HK-2 (cell line): Measurements from ENCODE around the gene EPHB2.
A peak's percentile ranks its signal among the peaks of the same experiment; 100 is the strongest.
"Not testable (repeated sequence)": the region's sequence is repeated elsewhere in the genome, so short reads cannot be mapped to it uniquely, and the experiment has no call there.

Source experiments
- DNase-seq: peaks from one replicate; pipeline ENCODE4 v3.0.0-alpha.2; 2018; ENCODE audit not compliant: unreplicated experiment

EPHB2 gene

GRCh38 chr1:22818061-22818770, 107.6 kb downstream of the EPHB2 start:
- DNase-seq, result no peak

GRCh38 chr1:22819361-22819760, 108.7 kb downstream of the EPHB2 start:
- DNase-seq, result no peak

GRCh38 chr1:22821027-22821426, 110.4 kb downstream of the EPHB2 start:
- DNase-seq, result no peak

DNA sequence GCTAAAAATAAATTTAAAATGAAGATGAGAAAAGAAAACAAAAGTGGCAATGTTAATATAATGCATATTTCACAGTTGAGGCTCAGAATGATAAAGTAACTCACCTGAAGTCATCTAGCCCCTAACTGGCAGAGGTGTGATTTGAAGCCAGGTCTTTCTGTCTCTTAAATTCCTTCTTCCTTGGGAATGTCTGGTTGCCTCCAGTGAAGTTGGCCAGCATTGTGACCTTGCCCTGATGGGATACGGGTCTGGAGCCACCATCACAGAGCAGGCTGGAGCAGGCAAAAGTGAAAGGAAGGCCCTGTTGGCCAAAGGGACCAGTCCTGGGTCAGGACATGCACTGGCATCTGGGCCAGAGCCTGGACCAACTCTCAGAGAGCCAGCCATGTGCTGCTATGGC, 111.7 kb downstream of the EPHB2 start:
- no peak for DNase-seq

- no peak for DNase-seq
These were observed 113.8 kb downstream of the EPHB2 start for GRCh38 chr1:22824466-22824865.

DNA sequence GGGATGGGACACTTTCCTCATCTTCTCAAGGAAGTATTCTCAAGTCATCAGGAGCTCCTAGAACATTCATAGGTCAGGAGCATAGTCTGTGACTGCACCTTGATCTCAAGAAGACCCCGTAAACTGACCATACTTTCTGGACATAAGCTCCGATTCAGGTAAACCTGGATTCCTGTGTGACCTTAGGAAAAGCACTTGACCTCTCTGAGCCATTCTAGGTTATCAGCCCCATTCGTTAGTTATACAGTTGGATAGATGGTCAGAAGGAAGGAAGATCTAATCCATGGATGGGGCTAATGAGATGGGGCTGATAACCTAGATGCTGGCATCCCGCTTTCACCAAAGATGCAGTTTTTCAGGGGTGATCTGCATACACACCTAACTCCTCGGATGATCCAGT, 114.3 kb downstream of the EPHB2 start:
- DNase-seq, result no peak

GRCh38 chr1:22825486-22826189, 115.0 kb downstream of the EPHB2 start:
- DNase-seq, result no peak

GRCh38 chr1:22826604-22827580, 116.3 kb downstream of the EPHB2 start:
- no peak for DNase-seq

GRCh38 chr1:22827666-22828483, 117.2 kb downstream of the EPHB2 start:
- no peak for DNase-seq

DNA sequence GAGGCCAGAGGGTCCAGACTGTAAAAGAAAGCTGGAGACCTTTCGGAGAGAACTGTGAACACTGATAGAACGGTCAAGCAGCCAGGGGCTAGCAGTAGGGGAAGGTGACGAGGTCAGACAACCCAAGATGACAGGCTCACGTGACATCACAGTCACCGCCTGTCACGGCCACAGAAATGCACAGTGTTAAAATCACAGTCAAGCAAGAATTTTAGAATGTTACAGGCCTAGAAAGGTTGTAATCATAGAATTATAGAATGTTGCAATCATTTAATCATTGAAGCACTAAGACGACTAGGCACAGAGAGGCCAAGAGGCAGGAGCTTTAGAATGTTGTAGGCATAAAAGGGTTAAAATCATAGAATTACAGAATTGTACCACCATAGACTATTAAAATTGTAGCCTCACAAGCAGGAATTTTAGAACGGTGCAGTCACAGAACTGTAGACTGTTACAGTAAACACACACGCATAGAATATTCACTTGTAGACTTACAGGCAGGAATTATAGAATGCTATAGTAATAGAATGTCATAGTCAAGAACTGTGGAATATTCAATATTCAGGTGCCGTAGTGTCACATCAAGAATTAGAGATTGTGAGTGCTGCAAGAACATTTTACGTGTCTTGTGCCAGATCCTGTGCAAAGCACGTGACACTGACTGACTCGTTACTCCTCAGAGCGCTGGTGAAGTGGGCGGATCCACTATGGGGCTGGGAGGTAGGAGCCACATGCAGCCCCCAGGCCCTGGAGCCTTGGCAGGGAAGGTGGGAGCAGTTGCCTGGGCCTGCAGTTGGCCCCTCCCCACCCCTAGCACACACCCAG, 118.1 kb downstream of the EPHB2 start:
- no peak for DNase-seq

DNA sequence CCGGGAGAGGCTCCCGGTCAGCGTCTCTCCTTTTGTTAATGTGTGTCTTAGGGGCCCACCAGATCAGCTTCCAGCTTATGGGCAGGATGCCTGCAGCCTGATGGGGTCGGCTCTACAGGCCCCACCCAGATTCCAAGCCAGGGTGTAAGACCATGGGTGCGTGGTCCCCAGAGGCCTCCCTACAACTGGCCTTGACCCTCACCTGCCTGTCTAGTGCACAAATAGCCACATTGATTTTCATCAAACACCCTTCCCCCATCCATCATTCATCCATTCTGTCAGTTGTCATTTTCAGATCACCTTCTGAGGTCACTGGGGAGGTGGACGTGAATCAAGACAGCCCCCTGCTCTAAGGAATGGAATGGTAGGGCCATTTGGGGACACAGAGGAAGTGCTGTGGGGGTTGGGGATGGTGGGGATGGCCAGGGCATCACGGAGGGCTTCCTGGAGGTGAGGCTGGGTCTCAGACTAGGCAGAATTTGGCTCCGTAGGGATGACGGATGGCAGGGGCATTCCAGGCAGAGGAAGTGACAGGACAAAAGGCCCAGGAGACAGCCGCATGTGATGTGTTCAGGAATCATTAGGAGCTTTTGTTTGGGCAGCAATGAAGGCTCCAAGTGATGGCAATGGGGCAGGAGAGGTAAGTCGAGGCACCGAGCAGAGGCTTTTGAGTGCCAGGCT, 118.8 kb downstream of the EPHB2 start:
- DNase-seq, result no peak

- DNase-seq, result no peak
These were observed 119.5 kb downstream of the EPHB2 start for GRCh38 chr1:22830041-22830566.

GRCh38 chr1:22830757-22831340, 120.2 kb downstream of the EPHB2 start:
- no peak for DNase-seq

- DNase-seq, result peak; percentile 82
These were observed 121.2 kb downstream of the EPHB2 start for GRCh38 chr1:22831729-22832413.

- DNase-seq, result peak; percentile 51
These were observed 121.8 kb downstream of the EPHB2 start for GRCh38 chr1:22832414-22832786.

DNA sequence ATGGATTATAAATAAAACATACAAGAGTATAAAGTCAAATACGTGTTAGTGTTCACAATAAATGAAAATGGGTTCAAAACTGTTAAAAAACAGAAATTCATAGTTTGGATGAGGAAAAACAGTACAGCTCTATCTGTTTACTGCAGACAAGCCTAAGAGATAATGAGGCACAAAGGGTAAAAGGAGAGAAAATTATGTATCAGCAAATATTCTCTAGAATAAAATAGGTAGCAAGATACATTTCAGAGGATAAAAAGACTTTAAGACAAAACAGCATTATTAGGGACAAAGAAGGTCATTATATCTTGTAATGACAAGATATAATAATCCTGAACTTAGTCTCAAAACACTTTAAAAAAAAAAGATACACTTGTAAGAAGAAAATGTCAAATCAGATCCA, 123.1 kb downstream of the EPHB2 start:
- no peak for DNase-seq

GRCh38 chr1:22834420-22834819, 123.8 kb downstream of the EPHB2 start:
- DNase-seq, result not testable (repeated sequence)

GRCh38 chr1:22835636-22836319, 125.1 kb downstream of the EPHB2 start:
- DNase-seq, result no peak
